GM23338 (cell line): ENCODE results near the gene SARDH. TPM values are rescaled to one million over a fixed set of nuclear protein-coding genes. Genes with fewer than 3 reads are reported as not detected.

Experiments
- ATAC-seq: fragments of 200-7000 bp; cut with Tn5 transposase; 3 replicates; pipeline ENCODE4 v1.9.1; 2020
- DNase-seq: peaks from one replicate; pipeline ENCODE4 v3.0.0-alpha.2; 2015; ENCODE audit warnings: low spot score
- H2AFZ ChIP-seq: fragments of 200-600 bp; sonication (generic); 2 replicates; pipeline ENCODE4 v1.8.0; 2016; ENCODE audit warnings: antibody characterized with exemption, mild to moderate bottlenecking, moderate library complexity
- H3F3A ChIP-seq: fragments of 200-600 bp; sonication (generic); replicated peaks from 2 replicates; pipeline ENCODE4 v1.8.0; 2017; ENCODE audit warnings: antibody characterized with exemption, mixed run types, low read depth
- H3K27ac ChIP-seq: fragments of 200-600 bp; sonication (generic); 2 replicates; pipeline ENCODE4 v1.6.1; 2016; ENCODE audit warnings: low read depth
- H3K27me3 ChIP-seq: fragments of 200-600 bp; sonication (generic); 2 replicates; pipeline ENCODE4 v1.8.0; 2016; ENCODE audit warnings: mild to moderate bottlenecking, mixed run types, moderate library complexity; ENCODE audit not compliant: insufficient read depth
- H3K36me3 ChIP-seq: fragments of 200-600 bp; sonication (generic); 2 replicates; pipeline ENCODE4 v1.8.0; 2016; ENCODE audit warnings: mild to moderate bottlenecking; ENCODE audit not compliant: insufficient read depth
- H3K4me1 ChIP-seq: fragments of 200-600 bp; sonication (generic); 2 replicates; pipeline ENCODE4 v1.8.0; 2016; ENCODE audit warnings: mild to moderate bottlenecking, moderate library complexity; ENCODE audit not compliant: insufficient read depth
- H3K4me2 ChIP-seq: fragments of 200-600 bp; sonication (generic); 2 replicates; pipeline ENCODE4 v1.7.1; 2017; ENCODE audit warnings: mixed run types
- H3K4me3 ChIP-seq: fragments of 200-600 bp; sonication (generic); 2 replicates; pipeline ENCODE4 v1.6.1; 2016; ENCODE audit warnings: mixed run types
- H3K79me2 ChIP-seq: fragments of 200-600 bp; sonication (generic); replicated peaks from 2 replicates; pipeline ENCODE4 v1.8.0; 2017; ENCODE audit warnings: mild to moderate bottlenecking; ENCODE audit not compliant: insufficient read depth
- H3K9me2 ChIP-seq: fragments of 200-600 bp; sonication (generic); 2 replicates; pipeline ENCODE4 v1.8.0; 2017; ENCODE audit not compliant: insufficient read depth
- H4K20me1 ChIP-seq: fragments of 200-600 bp; sonication (generic); replicated peaks from 2 replicates; pipeline ENCODE4 v1.8.0; 2017; ENCODE audit warnings: mild to moderate bottlenecking; ENCODE audit not compliant: insufficient read depth
- H3K27ac Mint-ChIP-seq: 2 replicates; pipeline ENCODE4 v1.8.0; 2020; ENCODE audit warnings: inconsistent platforms, mild to moderate bottlenecking, moderate library complexity, mixed read lengths
- H3K27me3 Mint-ChIP-seq: 3 replicates; pipeline ENCODE4 v1.8.0; 2022; ENCODE audit warnings: low read depth, mild to moderate bottlenecking, moderate library complexity, mixed read lengths, inconsistent platforms; ENCODE audit not compliant: insufficient read depth, poor library complexity
- H3K36me3 Mint-ChIP-seq: 3 replicates; pipeline ENCODE4 v1.8.0; 2021; ENCODE audit warnings: low read depth, mild to moderate bottlenecking, inconsistent platforms, moderate library complexity, mixed read lengths
- H3K4me1 Mint-ChIP-seq: 3 replicates; pipeline ENCODE4 v1.8.0; 2020; ENCODE audit warnings: mild to moderate bottlenecking, inconsistent platforms, mixed read lengths
- H3K4me3 Mint-ChIP-seq: 3 replicates; pipeline ENCODE4 v1.8.0; 2021; ENCODE audit warnings: moderate library complexity, mild to moderate bottlenecking, inconsistent platforms, mixed read lengths
- H3K9me3 Mint-ChIP-seq: 3 replicates; pipeline ENCODE4 v1.8.0; 2020; ENCODE audit warnings: moderate library complexity, mild to moderate bottlenecking, inconsistent platforms, mixed read lengths
- CREB1 ChIP-seq: fragments of 250-450 bp; sonication (Bioruptor Pico); IDR thresholded peaks from 2 replicates; pipeline ENCODE4 v1.5.0; 2020; ENCODE audit warnings: low read depth, mild to moderate bottlenecking, moderate library complexity
- EZH2 ChIP-seq: fragments of 200-600 bp; sonication (generic); IDR thresholded peaks from one replicate; pipeline ENCODE4 v1.8.0; 2017; ENCODE audit warnings: antibody characterized with exemption, mild to moderate bottlenecking, low read depth; ENCODE audit not compliant: unreplicated experiment
- JUNB ChIP-seq: IDR thresholded peaks from one replicate; pipeline ENCODE4 v1.6.1; 2016; ENCODE audit warnings: antibody characterized with exemption; ENCODE audit not compliant: unreplicated experiment
- NANOG ChIP-seq: IDR thresholded peaks from 2 replicates; pipeline ENCODE4 v1.6.1; 2016; ENCODE audit warnings: antibody characterized with exemption, borderline replicate concordance
- POLR2AphosphoS5 ChIP-seq: IDR thresholded peaks from 2 replicates; pipeline ENCODE4 v1.6.1; 2016; ENCODE audit warnings: antibody characterized with exemption, low read depth
- STAT1 ChIP-seq: IDR thresholded peaks from one replicate; pipeline ENCODE4 v1.6.1; 2016; ENCODE audit warnings: antibody characterized with exemption; ENCODE audit not compliant: unreplicated experiment
- ZNF331 ChIP-seq: fragments of 250-450 bp; sonication (Bioruptor Pico); IDR thresholded peaks from 2 replicates; pipeline ENCODE4 v1.5.0; 2020; ENCODE audit warnings: low read depth, mild to moderate bottlenecking, moderate library complexity
- polyA plus RNA-seq: library from polyadenylated mRNA; unstranded; fragments of >200 nt; fragmentation: Nextera tagmentation; extraction: Ambion mirVana; gene quantifications from 2 replicates; pipeline ENCODE4 v1.2.1, GENCODE V29; 2016
- total RNA-seq: library from RNA; depleted of rRNA; stranded (reverse); fragments of >200 nt; shearing (Covaris generic); gene quantifications from 2 replicates; pipeline ENCODE4 v1.2.3, GENCODE V29; 2014
- TF ChIP-seq, protein P1 (sequence below): IDR thresholded peaks from 2 replicates; pipeline ENCODE4 v1.6.1; 2016; ENCODE audit warnings: antibody characterized with exemption
- TF ChIP-seq, protein P2 (sequence below): IDR thresholded peaks from one replicate; pipeline ENCODE4 v1.6.1; 2018; ENCODE audit warnings: antibody characterized with exemption; ENCODE audit not compliant: unreplicated experiment
- TF ChIP-seq, protein P3 (sequence below), 2 experiments: fragments of 200-600 bp in 1 of 2; sonication (generic) in 1 of 2; conservative IDR thresholded peaks; 2 replicates each; pipeline versions ENCODE4 v1.5.1 to v1.6.1; 2016 to 2017; ENCODE audit warnings: antibody characterized with exemption in 2 of 2, low read depth in 2 of 2, mild to moderate bottlenecking in 2 of 2, moderate library complexity in 1 of 2

Gene SARDH
- total and polyA plus RNA-seq, 2 experiments from 2014 or later, result 2.8 to 10.4 TPM

DNA sequence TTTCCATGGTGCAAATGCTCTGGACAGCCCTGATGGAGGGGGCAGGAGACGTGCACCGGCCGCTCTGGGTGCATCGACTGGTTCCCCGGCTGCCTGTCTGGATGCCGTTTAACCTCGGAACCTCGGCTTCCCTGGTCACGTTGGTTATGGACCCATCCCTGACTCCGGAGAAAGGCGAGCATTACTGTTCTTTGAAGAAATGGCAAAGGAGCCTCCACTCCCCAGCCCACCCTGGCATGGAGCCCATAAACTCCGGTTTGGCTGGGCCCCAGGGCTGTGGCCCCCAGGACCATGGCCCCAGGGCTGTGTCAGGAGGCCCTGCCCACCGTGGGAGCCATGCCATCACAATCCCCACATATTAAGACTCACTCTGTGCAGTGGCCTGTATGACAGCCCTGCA lies 73.1 kb downstream of the SARDH start:
- TF ChIP-seq POLR2AphosphoS5 (no peak), CREB1 (CRISPR knock-in tag) (no peak), STAT1 (no peak), JUNB (no peak), ZNF331 (CRISPR knock-in tag) (no peak), NANOG (no peak), EZH2 (no peak)
- TF ChIP-seq, protein P1, sequence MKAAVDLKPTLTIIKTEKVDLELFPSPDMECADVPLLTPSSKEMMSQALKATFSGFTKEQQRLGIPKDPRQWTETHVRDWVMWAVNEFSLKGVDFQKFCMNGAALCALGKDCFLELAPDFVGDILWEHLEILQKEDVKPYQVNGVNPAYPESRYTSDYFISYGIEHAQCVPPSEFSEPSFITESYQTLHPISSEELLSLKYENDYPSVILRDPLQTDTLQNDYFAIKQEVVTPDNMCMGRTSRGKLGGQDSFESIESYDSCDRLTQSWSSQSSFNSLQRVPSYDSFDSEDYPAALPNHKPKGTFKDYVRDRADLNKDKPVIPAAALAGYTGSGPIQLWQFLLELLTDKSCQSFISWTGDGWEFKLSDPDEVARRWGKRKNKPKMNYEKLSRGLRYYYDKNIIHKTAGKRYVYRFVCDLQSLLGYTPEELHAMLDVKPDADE, result no peak
- TF ChIP-seq, protein P2, sequence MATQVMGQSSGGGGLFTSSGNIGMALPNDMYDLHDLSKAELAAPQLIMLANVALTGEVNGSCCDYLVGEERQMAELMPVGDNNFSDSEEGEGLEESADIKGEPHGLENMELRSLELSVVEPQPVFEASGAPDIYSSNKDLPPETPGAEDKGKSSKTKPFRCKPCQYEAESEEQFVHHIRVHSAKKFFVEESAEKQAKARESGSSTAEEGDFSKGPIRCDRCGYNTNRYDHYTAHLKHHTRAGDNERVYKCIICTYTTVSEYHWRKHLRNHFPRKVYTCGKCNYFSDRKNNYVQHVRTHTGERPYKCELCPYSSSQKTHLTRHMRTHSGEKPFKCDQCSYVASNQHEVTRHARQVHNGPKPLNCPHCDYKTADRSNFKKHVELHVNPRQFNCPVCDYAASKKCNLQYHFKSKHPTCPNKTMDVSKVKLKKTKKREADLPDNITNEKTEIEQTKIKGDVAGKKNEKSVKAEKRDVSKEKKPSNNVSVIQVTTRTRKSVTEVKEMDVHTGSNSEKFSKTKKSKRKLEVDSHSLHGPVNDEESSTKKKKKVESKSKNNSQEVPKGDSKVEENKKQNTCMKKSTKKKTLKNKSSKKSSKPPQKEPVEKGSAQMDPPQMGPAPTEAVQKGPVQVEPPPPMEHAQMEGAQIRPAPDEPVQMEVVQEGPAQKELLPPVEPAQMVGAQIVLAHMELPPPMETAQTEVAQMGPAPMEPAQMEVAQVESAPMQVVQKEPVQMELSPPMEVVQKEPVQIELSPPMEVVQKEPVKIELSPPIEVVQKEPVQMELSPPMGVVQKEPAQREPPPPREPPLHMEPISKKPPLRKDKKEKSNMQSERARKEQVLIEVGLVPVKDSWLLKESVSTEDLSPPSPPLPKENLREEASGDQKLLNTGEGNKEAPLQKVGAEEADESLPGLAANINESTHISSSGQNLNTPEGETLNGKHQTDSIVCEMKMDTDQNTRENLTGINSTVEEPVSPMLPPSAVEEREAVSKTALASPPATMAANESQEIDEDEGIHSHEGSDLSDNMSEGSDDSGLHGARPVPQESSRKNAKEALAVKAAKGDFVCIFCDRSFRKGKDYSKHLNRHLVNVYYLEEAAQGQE, result no peak
- TF ChIP-seq, protein P3, sequence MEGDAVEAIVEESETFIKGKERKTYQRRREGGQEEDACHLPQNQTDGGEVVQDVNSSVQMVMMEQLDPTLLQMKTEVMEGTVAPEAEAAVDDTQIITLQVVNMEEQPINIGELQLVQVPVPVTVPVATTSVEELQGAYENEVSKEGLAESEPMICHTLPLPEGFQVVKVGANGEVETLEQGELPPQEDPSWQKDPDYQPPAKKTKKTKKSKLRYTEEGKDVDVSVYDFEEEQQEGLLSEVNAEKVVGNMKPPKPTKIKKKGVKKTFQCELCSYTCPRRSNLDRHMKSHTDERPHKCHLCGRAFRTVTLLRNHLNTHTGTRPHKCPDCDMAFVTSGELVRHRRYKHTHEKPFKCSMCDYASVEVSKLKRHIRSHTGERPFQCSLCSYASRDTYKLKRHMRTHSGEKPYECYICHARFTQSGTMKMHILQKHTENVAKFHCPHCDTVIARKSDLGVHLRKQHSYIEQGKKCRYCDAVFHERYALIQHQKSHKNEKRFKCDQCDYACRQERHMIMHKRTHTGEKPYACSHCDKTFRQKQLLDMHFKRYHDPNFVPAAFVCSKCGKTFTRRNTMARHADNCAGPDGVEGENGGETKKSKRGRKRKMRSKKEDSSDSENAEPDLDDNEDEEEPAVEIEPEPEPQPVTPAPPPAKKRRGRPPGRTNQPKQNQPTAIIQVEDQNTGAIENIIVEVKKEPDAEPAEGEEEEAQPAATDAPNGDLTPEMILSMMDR (conservative IDR thresholded peaks at IDR 0.05; ENCODE audit: low read depth in 2 of 2), result no peak
- ATAC-seq (no peak), DNase-seq (no peak)
- no peak overlapping the region for H3K4me3 ChIP-seq
- H3F3A ChIP-seq, result no peaks in the 10 kb centered on the region
- no peaks in the 10 kb centered on the region for H4K20me1 ChIP-seq
- H3K27me3 ChIP-seq, result no peaks in the 10 kb centered on the region
- Mint-ChIP-seq H3K36me3 (no peaks in the 10 kb centered on the region), H3K9me3 (no peaks in the 10 kb centered on the region), H3K27me3 (peaks cover 5% of the 10 kb centered on the region), H3K27ac (no peak overlapping the region), H3K4me1 (no peaks in the 10 kb centered on the region; the same call in 2 of the 3 replicates), H3K4me3 (no peak overlapping the region)
- H2AFZ ChIP-seq, result no peak overlapping the region
- H3K79me2 ChIP-seq, result no peaks in the 10 kb centered on the region
- H3K36me3 ChIP-seq, result no peaks in the 10 kb centered on the region
- no peaks in the 10 kb centered on the region for H3K9me2 ChIP-seq
- no peaks in the 10 kb centered on the region for H3K4me1 ChIP-seq
- H3K27ac ChIP-seq, result no peak overlapping the region
- H3K4me2 ChIP-seq, result no peak overlapping the region
